ENCODE data around the gene TEX52.

TEX52 gene

DNA sequence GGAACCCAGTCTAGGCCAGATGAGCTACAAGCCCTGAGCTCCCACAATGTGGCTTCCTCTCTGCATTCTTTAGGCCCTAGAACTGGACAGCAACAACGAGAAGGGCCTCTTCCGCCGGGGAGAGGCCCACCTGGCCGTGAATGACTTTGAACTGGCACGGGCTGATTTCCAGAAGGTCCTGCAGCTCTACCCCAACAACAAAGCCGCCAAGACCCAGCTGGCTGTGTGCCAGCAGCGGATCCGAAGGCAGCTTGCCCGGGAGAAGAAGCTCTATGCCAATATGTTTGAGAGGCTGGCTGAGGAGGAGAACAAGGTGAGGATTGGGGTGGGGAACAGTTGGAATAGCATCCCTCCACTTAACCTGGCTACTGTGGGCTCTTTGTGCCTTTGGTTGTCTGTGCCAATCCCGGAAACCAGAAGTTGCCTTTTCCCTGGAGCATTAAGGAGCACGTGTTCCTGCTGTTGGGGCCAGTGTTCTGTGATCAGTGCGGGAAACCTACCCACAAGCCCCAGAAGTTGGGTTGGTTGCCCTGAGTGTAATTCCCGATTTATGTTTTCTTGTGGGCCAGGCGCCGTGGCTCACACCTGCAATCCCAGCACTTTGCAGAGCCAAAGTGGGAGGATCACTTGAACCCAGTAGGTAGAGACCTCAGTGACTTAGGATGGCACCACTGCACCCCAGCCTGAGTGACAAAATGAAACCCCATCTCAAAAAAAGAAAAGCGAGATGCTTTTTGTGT is 55.6 kb downstream of the TEX52 start:
- in situ Hi-C loops (cut with HindIII; ENCODE audit: low sequenced_read_pairs), result no loop called here

GRCh38 chr12:2800046-2800570 is 56.7 kb downstream of the TEX52 start:
- in situ Hi-C loops (cut with HindIII; ENCODE audit: low sequenced_read_pairs), result no loop called here
